Ovary (tissue), 9 donors: ENCODE measurements around the gene EPHB6. TPM values are rescaled to one million over a fixed set of nuclear protein-coding genes. Genes with fewer than 3 reads are reported as not detected.

ENCODE experiments used
- DNase-seq, 5 donors: peaks; one replicate each; pipeline ENCODE4 v3.0.0-alpha.2; 2019 to 2020
- H3K27ac ChIP-seq, 2 donors: fragments of 200-600 bp; one replicate each; pipeline versions ENCODE4 v1.5.1 to v1.8.0; 2019 to 2022
- H3K27me3 ChIP-seq: fragments of 200-600 bp; one replicate; pipeline ENCODE4 v1.8.0; 2022
- H3K36me3 ChIP-seq: fragments of 200-600 bp; sonication (generic); one replicate; pipeline ENCODE4 v1.5.1; 2019
- H3K4me1 ChIP-seq: one replicate; pipeline ENCODE4 v1.8.1; 2013; ENCODE audit warnings: mild to moderate bottlenecking, moderate library complexity; ENCODE audit not compliant: insufficient read depth
- H3K4me3 ChIP-seq: fragments of 200-600 bp; sonication (generic); one replicate; pipeline ENCODE4 v1.5.1; 2017
- H3K9me3 ChIP-seq, 2 donors: fragments of 200-600 bp in 1 of 2; sonication (generic) in 1 of 2; one replicate each; pipeline versions ENCODE4 v1.5.1 to v1.8.1; 2013 to 2019; ENCODE audit warnings: mild to moderate bottlenecking in 1 of 2, moderate library complexity in 1 of 2
- EP300 ChIP-seq: sonication (generic); formaldehyde crosslinking; IDR thresholded peaks from one replicate; pipeline ENCODE4 v1.6.1; 2017; ENCODE audit warnings: antibody characterized with exemption
- POLR2A ChIP-seq: fragments of 450-650 bp; IDR thresholded peaks from one replicate; pipeline ENCODE4 v1.6.1; 2017; ENCODE audit warnings: antibody characterized with exemption, mild to moderate bottlenecking, moderate library complexity
- WGBS, 3 donors: extraction: QIAGEN DNeasy Blood & Tissue Kit in 1 of 3; methylation state at CpG; one replicate each; pipeline versions ENCODE4 v1.1.5 to v1.1.7; 2013 to 2017; 5-methylcytosine and 5-hydroxymethylcytosine counted together
- intact Hi-C, 4 donors: fragments of 100-400 bp; cut with DNase I; formaldehyde crosslinking; loops; one replicate each; pipeline versions ENCODE4 v1.11.0 to v1.15.1; 2022 to 2023
- polyA plus RNA-seq, 2 donors: library from polyadenylated mRNA; stranded (reverse); fragments of 200-250 nt in 1 of 2; fragments of 350-450 nt in 1 of 2; fragmentation: Illumina TruSeq in 1 of 2; extraction: RNeasy Lipid Tissue Mini Kit (QIAGEN cat#74804) in 1 of 2; gene quantifications; one replicate each; pipeline ENCODE4 v1.2.3, GENCODE V29; 2013 to 2014
- total RNA-seq, 7 donors: library from RNA; depleted of rRNA in 2 of 7; stranded (reverse); fragments of >200 nt in 2 of 7; fragmentation: NEBNext Ultra II Directional in 3 of 7; extraction: Animal tissue kit (Norgen Biotek cat#: 25700) in 3 of 7; gene quantifications; one replicate each; pipeline versions ENCODE4 v1.1.0 to v1.2.4, GENCODE V29; 2016 to 2023
- TF ChIP-seq, protein P1 (sequence below), 3 donors: fragments of 450-650 bp in 2 of 3; fragments of 200-600 bp in 1 of 3; IDR thresholded peaks; one replicate each; pipeline versions ENCODE4 v1.5.1 to v1.8.0; 2016 to 2022; ENCODE audit warnings: antibody characterized with exemption in 3 of 3, mild to moderate bottlenecking in 1 of 3
- donor health status: DM: no; HTN: no; CAD: no; lungs with moderate emphysema.
- donor health status: DM: no; HTN: no; CAD: no.
- donor health status: Bipolar disorder and iron deficiency.
- donor health status: DM: yes; HTN: yes; CAD: no.
- donor health status: DM: no; HTN: no; CAD: no.
- donor health status: DM: yes; HTN: yes; CAD: no.

The EPHB6 gene
- total and polyA plus RNA-seq, 9 donors = 10.7 to 41.1 (median 28.5) TPM

DNA sequence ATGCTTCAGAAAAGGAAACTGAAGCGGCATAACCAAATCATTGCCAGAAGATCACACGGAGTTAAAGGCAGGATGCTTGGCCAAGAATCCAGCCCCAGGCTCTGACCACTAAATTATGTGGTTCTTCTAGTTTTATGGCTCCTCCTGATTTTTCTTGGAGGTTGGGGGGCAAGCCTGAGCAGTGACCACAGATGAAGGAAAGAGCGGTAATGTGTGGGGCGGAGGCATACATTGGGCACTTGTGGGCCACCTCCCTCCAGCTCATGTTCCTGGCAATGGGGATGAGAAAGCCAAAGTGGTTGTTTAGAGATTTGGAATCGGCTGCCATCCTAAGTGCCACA is 27.4 kb downstream of the EPHB6 start:
- intact Hi-C loops = loop anchor here in 1 of 4 donors (10.0 kb wide), 1 partner anchor 332 kb away; no protein-coding TSS in a partner anchor
- DNase-seq = no peak
- WGBS, 3 donors = 77 to 80% (median 80%) methylated on average over 5 of the region's 5 CpGs

DNA sequence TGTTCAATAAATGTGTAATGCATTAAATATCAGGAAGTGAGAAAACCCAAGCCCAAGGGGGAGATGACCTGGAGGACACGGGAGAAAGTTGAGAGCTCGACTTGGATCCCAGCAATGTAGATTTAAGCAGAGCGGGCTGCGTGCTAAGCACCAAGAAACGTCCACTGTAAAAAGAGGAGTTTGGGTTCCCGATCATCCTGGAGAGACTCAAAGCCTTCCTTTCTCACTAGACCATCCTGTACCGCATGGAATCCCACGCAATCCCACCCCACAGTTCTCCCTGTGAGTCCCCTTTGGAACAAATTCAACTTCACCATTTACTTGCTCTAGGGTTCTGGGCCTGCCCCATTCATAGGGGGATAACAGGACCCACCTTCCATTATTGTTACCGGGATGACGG is 28.3 kb downstream of the EPHB6 start:
- intact Hi-C loops = loop anchor here in 1 of 4 donors (10.0 kb wide), 1 partner anchor 332 kb away; no protein-coding TSS in a partner anchor
- Histone ChIP-seq H3K27me3 (no peaks in the 10 kb centered on the region), H3K4me1 (no peaks in the 10 kb centered on the region), H3K9me3 (no peaks in the 10 kb centered on the region), H3K4me3 (no peak overlapping the region), H3K36me3 (no peaks in the 10 kb centered on the region), H3K27ac (no peak overlapping the region)
- TF ChIP-seq, protein P1, sequence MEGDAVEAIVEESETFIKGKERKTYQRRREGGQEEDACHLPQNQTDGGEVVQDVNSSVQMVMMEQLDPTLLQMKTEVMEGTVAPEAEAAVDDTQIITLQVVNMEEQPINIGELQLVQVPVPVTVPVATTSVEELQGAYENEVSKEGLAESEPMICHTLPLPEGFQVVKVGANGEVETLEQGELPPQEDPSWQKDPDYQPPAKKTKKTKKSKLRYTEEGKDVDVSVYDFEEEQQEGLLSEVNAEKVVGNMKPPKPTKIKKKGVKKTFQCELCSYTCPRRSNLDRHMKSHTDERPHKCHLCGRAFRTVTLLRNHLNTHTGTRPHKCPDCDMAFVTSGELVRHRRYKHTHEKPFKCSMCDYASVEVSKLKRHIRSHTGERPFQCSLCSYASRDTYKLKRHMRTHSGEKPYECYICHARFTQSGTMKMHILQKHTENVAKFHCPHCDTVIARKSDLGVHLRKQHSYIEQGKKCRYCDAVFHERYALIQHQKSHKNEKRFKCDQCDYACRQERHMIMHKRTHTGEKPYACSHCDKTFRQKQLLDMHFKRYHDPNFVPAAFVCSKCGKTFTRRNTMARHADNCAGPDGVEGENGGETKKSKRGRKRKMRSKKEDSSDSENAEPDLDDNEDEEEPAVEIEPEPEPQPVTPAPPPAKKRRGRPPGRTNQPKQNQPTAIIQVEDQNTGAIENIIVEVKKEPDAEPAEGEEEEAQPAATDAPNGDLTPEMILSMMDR (IDR thresholded peaks at IDR 0.05) = no peak
- TF ChIP-seq EP300 (no peak), POLR2A (no peak)
- WGBS, 3 donors = 87 to 88% (median 88%) methylated on average over 10 of the region's 10 CpGs
- DNase-seq = no peak

More for the DNA sequence above, 27.4 kb downstream of the EPHB6 start:
- H3K4me3 ChIP-seq = no peak overlapping the region
- no peaks in the 10 kb centered on the region for H3K36me3 ChIP-seq
- TF ChIP-seq POLR2A = no peak
- no peak for TF ChIP-seq EP300
- TF ChIP-seq, protein P1 (IDR thresholded peaks at IDR 0.05) = no peak
- no peaks in the 10 kb centered on the region for H3K9me3 ChIP-seq
- no peaks in the 10 kb centered on the region for H3K27me3 ChIP-seq
- no peaks in the 10 kb centered on the region for H3K4me1 ChIP-seq
- no peak overlapping the region for H3K27ac ChIP-seq

DNA sequence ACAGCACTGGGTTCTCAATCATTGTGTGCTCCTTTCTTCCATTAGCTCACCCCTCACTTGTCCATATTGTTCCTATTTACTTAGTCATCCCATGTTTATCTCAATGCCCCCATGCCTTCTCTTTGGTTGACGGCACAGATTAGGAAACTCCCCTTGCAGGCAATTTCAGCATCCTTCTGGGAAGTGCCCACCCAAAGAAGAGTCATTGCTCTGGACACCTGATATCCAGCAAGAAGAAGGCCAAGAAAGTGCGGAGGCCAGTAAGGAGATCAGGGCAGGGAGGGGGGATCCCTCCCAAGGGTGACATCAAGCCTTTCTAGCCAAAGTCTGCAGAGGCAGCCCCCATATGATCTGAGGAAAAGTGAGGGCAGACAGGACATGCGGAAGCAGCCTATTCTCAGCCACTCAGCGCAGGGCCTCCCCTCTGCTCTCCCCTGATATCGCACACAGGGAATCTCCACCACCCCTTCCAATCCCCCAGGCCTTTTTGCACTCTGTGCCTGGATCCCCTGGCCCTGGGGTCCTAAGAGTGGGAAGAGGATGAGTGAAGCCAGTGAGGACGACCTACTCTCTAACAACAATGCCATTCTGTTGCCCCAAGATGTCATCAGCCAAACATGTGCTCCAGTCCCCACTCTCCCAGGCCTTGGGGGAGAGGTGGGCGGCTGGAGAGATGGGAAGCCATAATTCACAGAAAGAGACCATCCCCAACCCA is 28.9 kb downstream of the EPHB6 start:
- TF ChIP-seq, protein P1 (IDR thresholded peaks at IDR 0.05) = no peak
- DNase-seq = no peak
- Histone ChIP-seq H3K27ac (no peak overlapping the region), H3K9me3 (no peaks in the 10 kb centered on the region), H3K36me3 (no peaks in the 10 kb centered on the region), H3K27me3 (no peaks in the 10 kb centered on the region), H3K4me1 (no peaks in the 10 kb centered on the region), H3K4me3 (no peak overlapping the region)
- 60 to 78% (median 72%) methylated on average over 7 of the region's 7 CpGs for WGBS, 3 donors
- intact Hi-C loops = loop anchor here in 1 of 4 donors (10.0 kb wide), 1 partner anchor 331 kb away; no protein-coding TSS in a partner anchor

DNA sequence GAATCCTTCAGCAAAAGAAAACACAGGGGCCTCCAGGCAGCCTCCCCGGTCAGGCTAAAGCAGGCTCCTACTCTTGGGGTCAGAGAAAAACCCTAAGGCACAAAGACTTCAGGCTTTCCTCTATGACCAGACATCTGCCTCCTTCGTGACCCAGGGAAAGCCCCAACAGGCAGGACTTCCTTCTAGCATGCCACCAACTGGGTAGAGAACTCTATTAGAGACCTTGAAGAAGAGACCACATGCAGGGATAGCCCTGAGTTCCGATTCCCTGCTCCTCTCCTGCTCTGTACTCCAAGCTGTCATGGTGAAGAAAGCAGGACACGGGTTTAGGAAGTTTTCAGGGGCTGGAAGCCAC is 29.4 kb downstream of the EPHB6 start:
- TF ChIP-seq POLR2A (no peak), EP300 (no peak)
- TF ChIP-seq, protein P1 (IDR thresholded peaks at IDR 0.05) = no peak
- DNase-seq = no peak
- H3K27ac ChIP-seq = no peak overlapping the region
- H3K27me3 ChIP-seq = no peaks in the 10 kb centered on the region
- no peaks in the 10 kb centered on the region for H3K36me3 ChIP-seq
- no peaks in the 10 kb centered on the region for H3K9me3 ChIP-seq
- no peaks in the 10 kb centered on the region for H3K4me1 ChIP-seq
- intact Hi-C loops = loop anchor here in 1 of 4 donors (10.0 kb wide), 1 partner anchor 331 kb away; no protein-coding TSS in a partner anchor
- no peak overlapping the region for H3K4me3 ChIP-seq
- WGBS, 3 donors = 53 to 62% (median 61%) methylated on average over 4 of the region's 4 CpGs
